Breast epithelium (tissue), 4 donors: Measurements from ENCODE around the gene NTN3. TPM values are rescaled to one million over a fixed set of nuclear protein-coding genes. Genes with fewer than 3 reads are reported as not detected.

Experiments used
- DNase-seq, 2 donors: peaks; one replicate each; pipeline ENCODE4 v3.0.0-alpha.2; 2019; ENCODE audit warnings: low spot score in 2 of 2
- H3K27ac ChIP-seq, 2 donors: fragments of 200-600 bp; sonication (generic) in 1 of 2; one replicate each; pipeline ENCODE4 v1.5.1; 2016 to 2019; ENCODE audit warnings: mild to moderate bottlenecking in 1 of 2
- H3K27me3 ChIP-seq, 2 donors: fragments of 200-600 bp; sonication (generic) in 1 of 2; one replicate each; pipeline versions ENCODE4 v1.5.1 to v1.6.0; 2017 to 2019; ENCODE audit warnings: control low read depth in 1 of 2, mild to moderate bottlenecking in 1 of 2
- H3K36me3 ChIP-seq: fragments of 200-600 bp; one replicate; pipeline ENCODE4 v1.5.1; 2019
- H3K4me1 ChIP-seq, 2 donors: fragments of 200-600 bp; sonication (generic); one replicate each; pipeline ENCODE4 v1.5.1; 2016 to 2019; ENCODE audit warnings: control low read depth in 1 of 2
- H3K4me3 ChIP-seq, 3 donors: fragments of 200-600 bp; sonication (generic); 1 replicate in 2 of 3; 2 replicates in 1 of 3; pipeline ENCODE4 v1.5.1; 2016 to 2019; ENCODE audit warnings: mild to moderate bottlenecking in 3 of 3, moderate library complexity in 2 of 3
- H3K9me3 ChIP-seq, 2 donors: fragments of 200-600 bp; sonication (generic) in 1 of 2; one replicate each; pipeline ENCODE4 v1.5.1; 2016 to 2019; ENCODE audit warnings: control low read depth in 1 of 2
- POLR2A ChIP-seq: fragments of 450-650 bp; IDR thresholded peaks from one replicate; pipeline ENCODE4 v1.6.1; 2016; ENCODE audit warnings: antibody characterized with exemption, mild to moderate bottlenecking, moderate library complexity
- POLR2AphosphoS5 ChIP-seq, 3 donors: sonication (generic); formaldehyde crosslinking; IDR thresholded peaks; one replicate each; pipeline ENCODE4 v1.6.1; 2017; ENCODE audit warnings: antibody characterized with exemption in 3 of 3
- intact Hi-C: fragments of 100-400 bp; cut with DNase I; formaldehyde crosslinking; loops from one replicate; pipeline ENCODE4 v1.15.1; 2023; ENCODE audit warnings: low total_unique reads
- total RNA-seq, 3 donors: library from RNA; depleted of rRNA; stranded (reverse); fragments of >200 nt; gene quantifications; one replicate each; pipeline ENCODE4 v1.1.0, GENCODE V29; 2016
- TF ChIP-seq, protein P1 (sequence below), 3 donors: fragments of 450-650 bp; IDR thresholded peaks; one replicate each; pipeline ENCODE4 v1.5.1; 2016 to 2017; ENCODE audit warnings: antibody characterized with exemption in 3 of 3, mild to moderate bottlenecking in 3 of 3, moderate library complexity in 3 of 3

NTN3 gene
- total RNA-seq, 3 donors from 2014 or later, result not detected

DNA sequence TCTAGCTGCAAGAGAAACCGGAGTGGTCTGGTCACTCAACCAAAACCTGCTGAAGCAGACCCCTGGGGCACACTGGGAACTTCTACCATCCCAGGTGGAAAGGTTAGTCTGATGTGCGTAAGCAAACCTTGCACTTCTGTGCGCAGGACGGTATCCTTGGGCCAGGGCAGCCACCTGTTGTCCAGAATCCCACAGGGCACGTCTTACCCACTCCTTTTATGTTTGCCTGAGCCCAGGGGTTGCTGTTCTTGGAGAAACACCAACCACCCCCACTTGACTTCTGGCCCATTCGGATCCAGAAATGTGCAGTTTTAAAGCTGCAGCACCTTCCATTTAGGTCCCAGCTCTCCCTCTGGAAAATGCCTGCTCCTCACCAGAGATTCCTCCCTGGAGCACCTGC is 22.5 kb downstream of the NTN3 start:
- no peak overlapping the region for H3K27ac ChIP-seq
- peaks cover 15 to 16% of the 10 kb centered on the region in 2 donors for H3K4me1 ChIP-seq
- H3K4me3 ChIP-seq, result no peak overlapping the region
- TF ChIP-seq POLR2A, result no peak
- intact Hi-C loops, result no loop called here
- no peaks in the 10 kb centered on the region for H3K27me3 ChIP-seq
- DNase-seq, result no peak
- no peaks in the 10 kb centered on the region for H3K36me3 ChIP-seq
- no peaks in the 10 kb centered on the region for H3K9me3 ChIP-seq

DNA sequence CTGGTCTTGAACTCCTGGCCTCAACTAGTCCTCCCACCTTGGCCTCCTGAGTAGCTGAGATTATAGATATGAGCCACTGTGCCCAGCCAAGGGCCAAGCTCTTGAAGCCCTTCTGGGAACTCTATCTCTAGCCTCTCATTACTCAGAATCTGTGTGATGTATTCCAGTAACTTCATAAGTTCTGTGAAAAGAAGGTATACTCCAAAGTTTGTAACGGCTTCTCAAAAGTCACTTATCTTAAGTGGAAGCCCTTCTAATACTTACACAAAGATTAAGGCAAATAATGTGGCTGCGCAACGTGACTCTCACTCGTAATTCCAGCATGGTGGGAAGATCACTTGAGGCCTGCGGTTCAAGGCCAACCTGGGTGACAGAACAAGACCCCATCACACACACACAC is 23.5 kb downstream of the NTN3 start:
- TF ChIP-seq POLR2AphosphoS5 (IDR thresholded peaks at IDR 0.05) (no peak), POLR2A (no peak)
- no peaks in the 10 kb centered on the region for H3K9me3 ChIP-seq
- H3K27me3 ChIP-seq, result no peaks in the 10 kb centered on the region
- H3K4me1 ChIP-seq, result peaks cover 16 to 20% of the 10 kb centered on the region in 2 donors
- no peak overlapping the region for H3K27ac ChIP-seq
- H3K4me3 ChIP-seq, result no peak overlapping the region
- H3K36me3 ChIP-seq, result no peaks in the 10 kb centered on the region
- intact Hi-C loops, result no loop called here
- DNase-seq, result no peak

DNA sequence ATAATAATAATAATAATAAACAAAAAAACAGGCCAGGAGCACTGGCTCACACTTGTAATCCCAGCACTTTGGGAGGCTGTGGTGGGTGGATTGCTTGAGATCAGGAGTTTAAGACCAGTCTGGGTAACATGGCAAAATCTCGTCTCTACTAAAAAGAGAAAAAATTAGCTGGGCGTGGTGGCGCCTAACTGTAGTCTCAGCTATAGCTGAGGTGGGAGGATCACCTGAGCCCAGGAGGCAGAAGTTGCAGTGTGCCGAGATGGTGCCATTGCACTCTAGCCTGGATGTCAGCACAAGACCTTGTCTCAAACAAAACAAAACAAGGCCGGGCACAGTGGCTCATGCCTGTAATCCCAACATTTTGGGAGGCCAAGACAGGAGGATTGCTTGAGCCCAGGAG is 23.9 kb downstream of the NTN3 start:
- Histone ChIP-seq H3K27ac (no peak overlapping the region), H3K4me1 (peaks cover 16 to 24% of the 10 kb centered on the region in 2 donors), H3K36me3 (no peaks in the 10 kb centered on the region), H3K4me3 (no peak overlapping the region), H3K27me3 (no peaks in the 10 kb centered on the region), H3K9me3 (no peaks in the 10 kb centered on the region)
- TF ChIP-seq POLR2A (no peak), POLR2AphosphoS5 (IDR thresholded peaks at IDR 0.05) (no peak)
- TF ChIP-seq, protein P1, sequence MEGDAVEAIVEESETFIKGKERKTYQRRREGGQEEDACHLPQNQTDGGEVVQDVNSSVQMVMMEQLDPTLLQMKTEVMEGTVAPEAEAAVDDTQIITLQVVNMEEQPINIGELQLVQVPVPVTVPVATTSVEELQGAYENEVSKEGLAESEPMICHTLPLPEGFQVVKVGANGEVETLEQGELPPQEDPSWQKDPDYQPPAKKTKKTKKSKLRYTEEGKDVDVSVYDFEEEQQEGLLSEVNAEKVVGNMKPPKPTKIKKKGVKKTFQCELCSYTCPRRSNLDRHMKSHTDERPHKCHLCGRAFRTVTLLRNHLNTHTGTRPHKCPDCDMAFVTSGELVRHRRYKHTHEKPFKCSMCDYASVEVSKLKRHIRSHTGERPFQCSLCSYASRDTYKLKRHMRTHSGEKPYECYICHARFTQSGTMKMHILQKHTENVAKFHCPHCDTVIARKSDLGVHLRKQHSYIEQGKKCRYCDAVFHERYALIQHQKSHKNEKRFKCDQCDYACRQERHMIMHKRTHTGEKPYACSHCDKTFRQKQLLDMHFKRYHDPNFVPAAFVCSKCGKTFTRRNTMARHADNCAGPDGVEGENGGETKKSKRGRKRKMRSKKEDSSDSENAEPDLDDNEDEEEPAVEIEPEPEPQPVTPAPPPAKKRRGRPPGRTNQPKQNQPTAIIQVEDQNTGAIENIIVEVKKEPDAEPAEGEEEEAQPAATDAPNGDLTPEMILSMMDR (IDR thresholded peaks at IDR 0.05), result no peak
- intact Hi-C loops, result no loop called here
- DNase-seq, result no peak

DNA sequence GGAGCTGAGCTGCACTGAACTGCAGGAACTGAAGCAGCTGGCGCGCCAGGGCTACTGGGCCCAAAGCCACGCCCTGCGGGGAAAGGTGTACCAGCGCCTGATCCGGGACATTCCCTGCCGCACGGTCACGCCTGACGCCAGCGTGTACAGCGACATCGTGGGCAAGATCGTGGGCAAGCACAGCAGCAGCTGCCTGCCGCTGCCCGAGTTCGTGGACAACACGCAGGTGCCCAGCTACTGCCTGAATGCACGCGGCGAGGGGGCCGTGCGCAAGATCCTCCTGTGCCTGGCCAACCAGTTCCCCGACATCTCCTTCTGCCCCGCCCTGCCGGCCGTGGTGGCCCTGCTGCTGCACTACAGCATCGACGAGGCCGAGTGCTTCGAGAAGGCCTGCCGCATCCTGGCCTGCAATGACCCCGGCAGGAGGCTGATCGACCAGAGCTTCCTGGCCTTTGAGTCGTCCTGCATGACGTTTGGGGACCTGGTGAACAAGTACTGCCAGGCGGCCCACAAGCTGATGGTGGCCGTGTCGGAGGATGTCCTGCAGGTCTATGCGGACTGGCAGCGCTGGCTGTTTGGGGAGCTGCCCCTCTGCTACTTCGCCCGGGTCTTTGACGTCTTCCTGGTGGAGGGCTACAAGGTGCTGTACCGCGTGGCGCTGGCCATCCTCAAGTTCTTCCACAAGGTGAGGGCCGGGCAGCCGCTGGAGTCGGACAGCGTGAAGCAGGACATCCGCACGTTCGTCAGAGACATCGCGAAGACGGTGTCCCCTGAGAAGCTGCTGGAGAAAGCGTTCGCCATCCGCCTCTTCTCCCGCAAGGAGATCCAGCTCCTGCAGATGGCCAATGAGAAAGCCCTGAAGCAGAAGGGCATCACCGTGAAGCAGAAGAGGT is 25.4 kb downstream of the NTN3 start:
- DNase-seq, result peak; percentile 74 to 88
- peak overlapping the region in 2 of 3 donors; percentile 2 to 11 for H3K4me3 ChIP-seq
- TF ChIP-seq, protein P1 (IDR thresholded peaks at IDR 0.05), result no peak
- TF ChIP-seq POLR2AphosphoS5 (IDR thresholded peaks at IDR 0.05), result peak in 2 of 3 donors; percentile 30 to 33
- no peaks in the 10 kb centered on the region for H3K27me3 ChIP-seq
- peaks cover 16 to 24% of the 10 kb centered on the region in 2 donors for H3K4me1 ChIP-seq
- H3K27ac ChIP-seq, result peak overlapping the region; percentile 52 to 70
- no peaks in the 10 kb centered on the region for H3K9me3 ChIP-seq
- intact Hi-C loops, result no loop called here
- no peaks in the 10 kb centered on the region for H3K36me3 ChIP-seq

DNA sequence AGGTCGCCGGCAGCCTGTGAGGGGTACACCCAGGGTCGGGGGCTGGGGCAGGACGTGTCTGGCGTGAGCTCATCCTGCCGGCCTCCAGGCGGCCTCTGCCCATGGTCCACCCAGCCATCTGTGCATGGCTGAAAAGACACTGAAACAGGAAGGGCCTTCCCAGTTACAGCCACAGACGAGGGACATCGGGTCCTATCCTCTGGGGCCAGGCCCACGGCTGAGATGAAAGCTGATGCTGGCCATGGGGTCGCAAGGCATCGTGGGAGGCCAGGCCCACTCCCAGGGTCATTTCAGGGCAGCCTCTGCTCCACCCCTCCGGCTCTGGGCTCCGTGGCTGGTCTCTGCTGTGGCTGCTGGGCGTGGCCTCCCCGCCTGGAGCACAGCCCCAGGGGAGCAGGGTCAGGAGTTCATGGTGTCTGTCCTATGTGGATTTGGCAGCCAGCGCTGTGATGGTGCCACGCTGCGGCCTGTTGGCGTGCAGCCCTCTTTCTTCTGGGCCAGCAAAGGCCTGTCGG is 26.1 kb downstream of the NTN3 start:
- TF ChIP-seq POLR2A (no peak), POLR2AphosphoS5 (IDR thresholded peaks at IDR 0.05) (peak in 2 of 3 donors; percentile 16 to 18)
- H3K36me3 ChIP-seq, result no peaks in the 10 kb centered on the region
- peaks cover 16 to 24% of the 10 kb centered on the region in 2 donors for H3K4me1 ChIP-seq
- DNase-seq, result no peak
- no peaks in the 10 kb centered on the region for H3K27me3 ChIP-seq
- peak overlapping the region in 2 of 3 donors; percentile 17 to 27 for H3K4me3 ChIP-seq
- peak overlapping the region; percentile 52 to 70 for H3K27ac ChIP-seq
- no peaks in the 10 kb centered on the region for H3K9me3 ChIP-seq
- intact Hi-C loops, result no loop called here

DNA sequence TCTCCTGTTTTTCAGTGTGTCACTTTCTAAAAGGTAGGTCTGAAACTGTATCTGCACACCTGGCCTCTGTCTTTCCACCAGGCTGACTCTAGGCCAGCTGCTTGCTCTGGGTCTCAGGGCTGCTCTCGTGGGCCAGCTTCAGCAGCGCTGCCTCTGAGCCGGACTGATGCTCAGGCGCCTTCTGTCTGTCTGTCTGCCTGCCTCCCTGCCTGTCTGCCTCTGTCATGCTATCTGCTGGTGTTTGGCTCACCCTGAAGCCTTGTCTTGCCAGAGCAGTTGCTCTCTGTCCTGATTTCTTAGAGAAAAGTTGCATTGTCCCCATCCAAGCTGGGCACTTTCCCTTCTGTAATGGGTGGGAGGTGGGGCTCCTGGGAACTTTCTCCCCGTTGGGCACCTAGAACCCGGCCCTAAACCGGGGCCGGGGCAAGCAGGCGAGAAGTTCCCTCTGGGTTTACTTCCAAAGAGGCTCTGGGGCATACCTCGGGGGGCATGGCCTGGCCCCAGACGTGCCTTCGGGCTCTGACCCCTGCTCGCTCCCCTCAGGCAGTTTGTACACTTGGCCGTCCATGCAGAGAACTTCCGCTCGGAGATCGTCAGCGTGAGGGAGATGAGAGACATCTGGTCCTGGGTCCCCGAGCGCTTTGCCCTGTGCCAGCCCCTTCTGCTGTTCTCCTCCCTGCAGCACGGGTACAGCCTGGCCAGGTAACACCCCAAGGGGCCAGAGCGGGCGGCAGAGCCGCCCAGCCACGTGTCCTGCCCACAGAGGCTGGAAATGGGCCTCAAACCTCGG is 26.8 kb downstream of the NTN3 start:
- no peaks in the 10 kb centered on the region for H3K27me3 ChIP-seq
- peak overlapping the region in 2 of 3 donors; percentile 6 to 17 for H3K4me3 ChIP-seq
- TF ChIP-seq POLR2A (no peak), POLR2AphosphoS5 (IDR thresholded peaks at IDR 0.05) (no peak)
- TF ChIP-seq, protein P1 (IDR thresholded peaks at IDR 0.05), result no peak
- H3K36me3 ChIP-seq, result no peaks in the 10 kb centered on the region
- peak overlapping the region; percentile 52 to 70 for H3K27ac ChIP-seq
- H3K9me3 ChIP-seq, result no peaks in the 10 kb centered on the region
- intact Hi-C loops, result no loop called here
- peaks cover 16 to 28% of the 10 kb centered on the region in 2 donors for H3K4me1 ChIP-seq
- no peak for DNase-seq
